Body of pancreas (tissue), 4 donors: ENCODE data around the gene ADCY3. TPM values are rescaled to one million over a fixed set of nuclear protein-coding genes. Genes with fewer than 3 reads are reported as not detected.

Experiments used
- ATAC-seq: fragments of 150-250 bp; one replicate; pipeline ENCODE4 v1.9.1; 2016
- DNase-seq, 4 donors: peaks; one replicate each; pipeline ENCODE4 v3.0.0-alpha.2; 2019
- H3K27ac ChIP-seq, 4 donors: fragments of 200-600 bp; sonication (generic); 1 replicate in 3 of 4; 2 replicates in 1 of 4; pipeline versions ENCODE4 v1.5.1 to v1.6.1; 2016 to 2019; ENCODE audit warnings: mild to moderate bottlenecking in 1 of 4, mixed read lengths in 1 of 4, moderate library complexity in 1 of 4
- H3K27me3 ChIP-seq, 2 donors: fragments of 200-600 bp; sonication (generic); one replicate each; pipeline ENCODE4 v1.6.0; 2016; ENCODE audit warnings: mild to moderate bottlenecking in 1 of 2
- H3K36me3 ChIP-seq, 2 donors: fragments of 200-600 bp; sonication (generic); replicated peaks in 1 of 2; 2 replicates each; pipeline ENCODE4 v1.5.1; 2016; ENCODE audit warnings: low read depth in 2 of 2; ENCODE audit not compliant: insufficient read depth in 1 of 2
- H3K4me1 ChIP-seq: fragments of 200-600 bp; sonication (generic); one replicate; pipeline ENCODE4 v1.6.0; 2016
- H3K4me3 ChIP-seq, 2 donors: fragments of 200-600 bp; sonication (generic); 1 replicate in 1 of 2; 2 replicates in 1 of 2; pipeline ENCODE4 v1.5.1; 2016 to 2019
- H3K9me3 ChIP-seq, 3 donors: fragments of 200-600 bp; sonication (generic); 1 replicate in 2 of 3; 2 replicates in 1 of 3; pipeline ENCODE4 v1.5.1; 2016
- POLR2A ChIP-seq, 3 donors: fragments of 450-650 bp; IDR thresholded peaks; one replicate each; pipeline ENCODE4 v1.6.1; 2016; ENCODE audit warnings: antibody characterized with exemption in 3 of 3, mild to moderate bottlenecking in 2 of 3
- WGBS, 2 donors: methylation state at CpG; one replicate each; pipeline ENCODE4 v1.1.5; 2017; 5-methylcytosine and 5-hydroxymethylcytosine counted together
- intact Hi-C: fragments of 100-400 bp; cut with DNase I; formaldehyde crosslinking; loops from one replicate; pipeline ENCODE4 v1.15.1; 2023
- total RNA-seq, 2 donors: library from RNA; depleted of rRNA; stranded (reverse); fragments of >200 nt; gene quantifications; one replicate each; pipeline ENCODE4 v1.1.0, GENCODE V29; 2016
- TF ChIP-seq, protein P1 (sequence below), 7 experiments: fragments of 450-650 bp in 4 of 7; fragments of 200-600 bp in 3 of 7; sonication (generic) in 3 of 7; IDR thresholded peaks; one replicate each; pipeline ENCODE4 v1.5.1; 2016 to 2019; ENCODE audit warnings: antibody characterized with exemption in 7 of 7

Gene ADCY3
- total RNA-seq, 2 donors from 2014 or later, result 17.1 to 63.9 TPM

DNA sequence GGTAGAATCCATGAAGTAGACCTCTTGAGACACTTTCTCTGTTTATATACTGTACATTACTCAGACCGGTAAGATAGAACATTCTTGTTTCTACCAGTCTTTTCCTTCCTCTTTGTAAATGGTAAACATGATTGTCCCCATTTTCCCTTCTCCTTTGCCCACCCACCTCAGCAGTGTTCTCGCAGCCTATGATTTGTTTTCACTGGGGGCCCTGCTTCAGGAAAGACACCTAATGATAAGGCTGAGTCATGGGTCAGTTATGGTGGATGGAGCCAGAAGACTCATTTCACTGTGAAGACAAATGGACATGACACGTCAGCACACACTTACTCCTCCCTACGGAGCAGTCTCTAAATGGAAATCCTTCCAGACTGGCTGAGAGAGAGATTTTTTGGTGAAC is 103.2 kb downstream of the ADCY3 start:
- H3K27me3 ChIP-seq, result no peaks in the 10 kb centered on the region
- H3K4me1 ChIP-seq, result peaks cover 5% of the 10 kb centered on the region
- no peak for TF ChIP-seq POLR2A (IDR thresholded peaks at IDR 0.05)
- TF ChIP-seq, protein P1, sequence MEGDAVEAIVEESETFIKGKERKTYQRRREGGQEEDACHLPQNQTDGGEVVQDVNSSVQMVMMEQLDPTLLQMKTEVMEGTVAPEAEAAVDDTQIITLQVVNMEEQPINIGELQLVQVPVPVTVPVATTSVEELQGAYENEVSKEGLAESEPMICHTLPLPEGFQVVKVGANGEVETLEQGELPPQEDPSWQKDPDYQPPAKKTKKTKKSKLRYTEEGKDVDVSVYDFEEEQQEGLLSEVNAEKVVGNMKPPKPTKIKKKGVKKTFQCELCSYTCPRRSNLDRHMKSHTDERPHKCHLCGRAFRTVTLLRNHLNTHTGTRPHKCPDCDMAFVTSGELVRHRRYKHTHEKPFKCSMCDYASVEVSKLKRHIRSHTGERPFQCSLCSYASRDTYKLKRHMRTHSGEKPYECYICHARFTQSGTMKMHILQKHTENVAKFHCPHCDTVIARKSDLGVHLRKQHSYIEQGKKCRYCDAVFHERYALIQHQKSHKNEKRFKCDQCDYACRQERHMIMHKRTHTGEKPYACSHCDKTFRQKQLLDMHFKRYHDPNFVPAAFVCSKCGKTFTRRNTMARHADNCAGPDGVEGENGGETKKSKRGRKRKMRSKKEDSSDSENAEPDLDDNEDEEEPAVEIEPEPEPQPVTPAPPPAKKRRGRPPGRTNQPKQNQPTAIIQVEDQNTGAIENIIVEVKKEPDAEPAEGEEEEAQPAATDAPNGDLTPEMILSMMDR (IDR thresholded peaks at IDR 0.05), result no peak
- 87 to 94% methylated on average over 4 of the region's 4 CpGs for WGBS, 2 donors
- H3K9me3 ChIP-seq, result no peaks in the 10 kb centered on the region
- no peak overlapping the region for H3K27ac ChIP-seq
- intact Hi-C loops, result no loop called here
- no peak overlapping the region for H3K4me3 ChIP-seq
- no peaks in the 10 kb centered on the region for H3K36me3 ChIP-seq
- DNase-seq (no peak), ATAC-seq (no peak)

DNA sequence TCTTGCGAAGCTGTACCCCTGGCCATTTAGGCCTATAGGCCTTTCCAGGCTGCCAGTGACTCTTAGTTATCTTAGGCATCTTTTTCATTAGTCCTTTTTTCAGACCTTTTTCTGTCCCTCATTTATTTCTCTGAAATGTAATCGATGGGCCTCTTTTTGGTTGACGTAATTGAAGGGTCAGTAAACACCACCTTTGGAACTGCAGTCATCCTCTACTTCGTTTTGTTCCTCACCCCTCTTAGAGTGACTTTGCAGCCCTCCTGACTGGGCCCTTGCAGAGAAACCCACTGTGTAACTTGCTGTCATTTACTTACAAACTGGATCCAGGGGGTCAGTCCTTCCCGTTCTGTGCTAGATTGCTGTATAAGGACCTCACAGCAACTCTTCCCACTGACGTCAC is 103.6 kb downstream of the ADCY3 start:
- ATAC-seq, result no peak
- no peaks in the 10 kb centered on the region for H3K27me3 ChIP-seq
- no peaks in the 10 kb centered on the region for H3K9me3 ChIP-seq
- no peak overlapping the region for H3K4me3 ChIP-seq
- peaks cover 5% of the 10 kb centered on the region for H3K4me1 ChIP-seq
- no peak for TF ChIP-seq POLR2A (IDR thresholded peaks at IDR 0.05)
- TF ChIP-seq, protein P1 (IDR thresholded peaks at IDR 0.05), result no peak
- H3K27ac ChIP-seq, result no peak overlapping the region
- intact Hi-C loops, result no loop called here
- WGBS, 2 donors, result 81 to 82% methylated on average over 6 of the region's 6 CpGs
- no peak for DNase-seq
- no peaks in the 10 kb centered on the region for H3K36me3 ChIP-seq

DNA sequence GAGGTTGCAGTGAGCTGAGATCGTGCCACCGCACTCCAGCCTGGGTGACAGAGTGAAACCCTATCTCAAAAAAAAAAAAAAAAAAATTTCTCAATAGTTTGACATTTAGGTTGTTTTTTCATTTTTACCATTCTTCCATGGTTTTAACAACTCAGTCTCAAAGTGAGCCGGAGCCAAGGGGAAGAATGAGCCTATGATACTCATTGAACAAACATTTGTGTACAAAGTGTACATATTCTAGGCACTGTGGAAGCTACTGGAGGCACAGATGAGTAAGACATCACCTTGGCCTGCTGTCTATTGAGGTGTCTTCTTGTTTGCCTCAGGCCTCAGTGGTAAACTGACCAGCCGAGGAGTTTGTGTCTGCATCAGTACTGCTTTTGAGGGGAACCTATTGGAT is 104.9 kb downstream of the ADCY3 start:
- Histone ChIP-seq H3K4me1 (peaks cover 5% of the 10 kb centered on the region), H3K9me3 (no peaks in the 10 kb centered on the region), H3K36me3 (no peaks in the 10 kb centered on the region), H3K4me3 (no peak overlapping the region), H3K27me3 (no peaks in the 10 kb centered on the region), H3K27ac (no peak overlapping the region)
- ATAC-seq, result no peak
- intact Hi-C loops, result no loop called here
- no peak for TF ChIP-seq POLR2A (IDR thresholded peaks at IDR 0.05)
- TF ChIP-seq, protein P1 (IDR thresholded peaks at IDR 0.05), result no peak
- no peak for DNase-seq
- 95 to 96% methylated on average over 4 of the region's 4 CpGs for WGBS, 2 donors

DNA sequence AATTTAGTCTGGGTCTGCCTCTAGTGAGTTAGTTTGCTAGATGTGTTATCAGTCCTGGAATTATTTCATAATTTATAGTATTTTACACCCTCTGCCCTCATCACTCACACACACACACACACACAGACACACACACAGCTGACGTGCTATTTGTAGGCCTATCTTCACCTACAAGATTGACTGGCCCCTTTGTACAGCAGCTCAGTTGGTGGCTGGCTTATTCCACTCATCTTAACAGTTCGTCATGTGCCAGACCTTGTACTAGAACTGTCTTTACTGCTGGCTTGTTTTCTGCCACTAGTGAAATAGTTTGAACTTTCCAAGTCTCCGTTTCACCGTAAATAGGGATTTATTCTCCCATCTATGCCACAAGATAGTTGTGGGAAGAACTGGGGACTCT is 105.5 kb downstream of the ADCY3 start:
- Histone ChIP-seq H3K9me3 (no peaks in the 10 kb centered on the region), H3K4me3 (no peak overlapping the region), H3K27me3 (no peaks in the 10 kb centered on the region), H3K4me1 (peaks cover 5% of the 10 kb centered on the region), H3K36me3 (no peaks in the 10 kb centered on the region), H3K27ac (no peak overlapping the region)
- intact Hi-C loops, result no loop called here
- no peak for TF ChIP-seq POLR2A (IDR thresholded peaks at IDR 0.05)
- TF ChIP-seq, protein P1 (IDR thresholded peaks at IDR 0.05), result no peak
- DNase-seq, result no peak
- no peak for ATAC-seq
- WGBS, 2 donors, result 89 to 91% methylated on average over 4 of the region's 4 CpGs

DNA sequence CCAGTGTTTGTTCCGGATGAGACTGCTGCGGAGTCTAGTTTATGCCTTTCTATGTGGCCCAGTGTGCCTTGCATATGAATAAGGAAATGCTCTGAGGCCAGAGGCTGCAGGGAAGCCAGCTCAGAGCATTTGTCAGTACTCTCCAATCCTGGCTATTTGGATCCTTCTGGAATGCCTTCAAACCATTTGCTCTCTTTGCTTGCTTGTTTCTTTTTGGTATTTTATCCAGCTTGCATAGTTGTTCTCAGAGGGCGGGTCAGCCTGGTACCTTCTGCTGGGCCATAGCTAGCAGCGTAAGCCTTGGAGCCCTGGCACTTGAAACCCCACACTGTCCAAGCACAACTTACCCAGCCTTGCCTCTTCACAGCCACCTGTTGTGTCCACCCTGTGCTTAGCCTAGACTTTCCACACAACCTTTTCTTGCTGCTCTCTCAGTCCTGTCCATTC is 106.3 kb downstream of the ADCY3 start:
- Histone ChIP-seq H3K27me3 (no peaks in the 10 kb centered on the region), H3K4me1 (peaks cover 3% of the 10 kb centered on the region), H3K9me3 (no peaks in the 10 kb centered on the region), H3K36me3 (no peaks in the 10 kb centered on the region), H3K27ac (no peak overlapping the region), H3K4me3 (no peak overlapping the region)
- no peak for ATAC-seq
- no peak for TF ChIP-seq POLR2A (IDR thresholded peaks at IDR 0.05)
- TF ChIP-seq, protein P1 (IDR thresholded peaks at IDR 0.05), result no peak
- WGBS, 2 donors, result 93 to 100% methylated on average over 4 of the region's 4 CpGs
- intact Hi-C loops, result no loop called here
- no peak for DNase-seq
